ENCODE results near the gene PAK5.

PAK5 gene

DNA sequence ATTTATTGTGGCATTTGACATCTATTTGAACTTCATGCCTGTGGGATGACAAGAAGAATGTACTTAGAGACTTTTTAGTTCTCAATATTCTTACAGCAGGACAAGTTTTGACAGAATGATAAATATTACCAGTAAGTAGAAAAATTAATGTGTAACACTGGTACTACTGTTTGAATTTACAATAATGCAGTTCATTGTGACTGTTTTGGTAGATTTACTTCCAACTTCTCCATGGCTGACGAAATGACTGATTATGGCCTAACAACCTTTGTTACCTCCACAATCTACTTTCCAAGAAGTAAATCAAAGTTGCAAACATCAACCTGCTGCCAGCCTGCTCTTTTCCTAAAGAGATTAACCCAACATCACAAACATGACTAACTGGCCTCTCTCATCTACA, 38.5 kb downstream of the PAK5 start:
- intact Hi-C loops (cut with DNase I), result no loop called here
- no peak for DNase-seq

GRCh38 chr20:9794831-9795230, 44.0 kb downstream of the PAK5 start:
- intact Hi-C loops (cut with DNase I), result no loop called here
- DNase-seq, result no peak

GRCh38 chr20:9792674-9793073, 46.2 kb downstream of the PAK5 start:
- intact Hi-C loops (cut with DNase I), result no loop called here
- peak in 18 of 42 donors; percentile 2 to 62 (median 16) for DNase-seq

- no peak for DNase-seq
- intact Hi-C loops (cut with DNase I), result no loop called here
Observed at GRCh38 chr20:9789131-9789530, 49.7 kb downstream of the PAK5 start.

GRCh38 chr20:9775176-9775575, 63.7 kb downstream of the PAK5 start:
- intact Hi-C loops (cut with DNase I), result no loop called here
- DNase-seq, result peak in 19 of 42 donors; percentile 2 to 58 (median 28)

GRCh38 chr20:9769954-9770353, 68.9 kb downstream of the PAK5 start:
- no peak for DNase-seq
- intact Hi-C loops (cut with DNase I), result no loop called here

DNA sequence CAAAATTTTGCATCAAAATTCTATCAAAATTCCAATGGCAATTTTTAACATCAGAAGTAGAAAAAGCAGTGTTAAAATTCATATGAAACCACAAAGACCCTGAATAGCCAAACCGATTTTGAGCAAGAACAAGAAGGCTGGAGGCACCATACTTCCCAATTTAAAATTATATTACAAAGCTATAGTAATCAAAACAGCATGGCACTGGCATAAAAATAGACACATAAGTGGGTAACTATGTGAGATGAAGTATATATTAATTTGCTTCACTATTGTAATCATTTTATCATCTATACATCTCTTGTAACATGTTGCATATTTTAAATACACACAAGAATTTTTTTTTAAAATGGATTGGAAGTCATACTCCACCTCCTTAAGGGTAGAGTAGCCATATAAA, 77.4 kb downstream of the PAK5 start:
- intact Hi-C loops (cut with DNase I), result no loop called here
- DNase-seq, result no peak

- intact Hi-C loops (cut with DNase I), result no loop called here
- no peak for DNase-seq
Observed at GRCh38 chr20:9759392-9759791, 79.5 kb downstream of the PAK5 start.

DNA sequence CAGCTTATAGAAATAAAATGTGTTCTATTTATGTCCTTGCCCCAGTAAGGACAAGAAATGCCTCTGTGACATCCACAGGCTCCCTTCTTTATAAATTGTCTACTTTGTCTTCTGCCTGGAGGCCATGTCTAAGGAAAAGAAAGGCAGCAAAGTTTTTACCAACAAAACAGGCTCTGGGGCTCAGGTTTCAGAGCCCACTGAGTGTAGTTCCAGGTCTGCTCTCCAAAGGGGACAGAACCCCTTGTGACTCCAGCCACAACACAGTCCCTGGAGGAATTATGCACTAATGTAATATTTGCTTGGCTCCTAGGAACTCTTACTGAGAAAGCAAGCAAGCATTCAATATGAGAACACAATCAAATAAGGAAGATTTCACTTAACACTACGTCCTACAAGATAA, 80.1 kb downstream of the PAK5 start:
- intact Hi-C loops (cut with DNase I), result no loop called here
- no peak for DNase-seq

- intact Hi-C loops (cut with DNase I), result no loop called here
- no peak for DNase-seq
Observed at GRCh38 chr20:9756660-9757059, 82.2 kb downstream of the PAK5 start.

DNA sequence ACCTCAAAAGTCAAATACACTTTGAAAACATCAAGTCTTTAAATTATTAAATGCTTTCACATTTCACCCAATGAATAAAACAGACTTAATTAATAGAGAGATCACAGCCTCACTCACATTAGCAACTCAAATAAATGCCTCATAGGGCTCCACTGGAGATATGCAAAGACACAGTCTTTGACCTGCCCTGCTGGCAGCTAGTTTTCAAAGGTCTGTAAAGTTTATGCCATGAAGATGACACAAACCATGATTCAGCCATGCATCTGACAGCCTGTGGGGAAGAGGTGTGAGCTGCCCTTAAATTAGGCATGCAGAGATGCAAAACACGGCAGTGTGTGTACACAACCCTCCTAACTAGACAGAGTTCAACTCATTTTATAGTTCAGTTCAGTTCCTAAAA, 83.6 kb downstream of the PAK5 start:
- DNase-seq, result no peak
- intact Hi-C loops (cut with DNase I), result no loop called here

DNA sequence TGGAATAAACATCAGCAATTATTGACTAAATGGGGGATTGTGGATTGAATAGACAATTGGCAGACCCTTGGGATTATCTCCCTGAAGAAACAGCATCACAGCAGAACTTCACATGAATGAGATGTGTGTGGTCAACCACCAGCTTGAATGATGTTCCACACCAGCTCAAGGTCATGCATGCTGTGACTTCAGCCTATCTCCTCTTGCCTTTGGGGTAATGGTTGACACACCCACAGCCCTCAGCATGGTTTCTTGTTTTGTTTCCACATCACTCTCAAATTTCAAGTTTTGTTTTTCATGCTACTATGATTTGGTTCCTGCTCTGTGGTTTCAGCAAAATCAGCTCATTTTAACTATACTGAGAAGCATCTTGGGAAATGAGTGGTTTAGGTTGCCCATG, 94.3 kb downstream of the PAK5 start:
- intact Hi-C loops (cut with DNase I), result no loop called here
- DNase-seq, result no peak

DNA sequence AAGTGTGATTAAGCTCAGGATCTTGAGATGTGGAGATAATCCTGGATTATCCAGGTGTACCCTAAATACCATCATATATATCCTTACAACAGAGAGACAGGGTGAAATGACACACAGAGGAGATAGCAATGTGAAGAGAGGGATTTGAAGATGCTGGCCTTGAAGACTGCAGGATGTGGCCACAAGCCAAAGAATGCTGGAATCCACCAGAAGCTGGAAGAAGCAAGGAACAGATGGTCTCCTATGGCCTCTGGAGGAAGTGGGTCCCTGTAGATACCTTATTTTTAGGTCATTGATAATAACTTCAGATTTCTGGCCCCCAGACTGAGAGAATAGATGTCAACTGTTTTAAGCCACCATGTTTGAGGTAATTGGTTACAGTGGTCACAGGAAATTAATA, 95.0 kb downstream of the PAK5 start:
- intact Hi-C loops (cut with DNase I), result no loop called here
- DNase-seq, result no peak

DNA sequence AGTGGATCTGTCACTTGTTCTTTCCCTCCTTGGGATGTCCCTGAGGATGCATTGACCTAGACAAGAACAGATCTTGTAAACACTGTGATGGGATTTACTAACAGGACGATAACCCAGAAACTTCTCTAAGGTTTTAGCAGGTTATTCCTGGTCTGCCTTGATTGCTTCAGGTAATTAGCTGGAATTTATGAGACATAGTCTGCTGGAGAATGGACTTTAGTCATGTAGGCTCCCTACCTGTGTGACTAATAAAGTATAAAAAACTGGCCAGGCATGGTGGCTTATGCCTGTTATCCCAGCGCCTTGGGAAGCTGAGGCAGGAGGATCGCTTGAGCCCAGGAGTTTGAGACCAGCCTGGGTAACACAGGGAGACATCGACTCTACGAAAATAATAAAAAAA, 96.1 kb downstream of the PAK5 start:
- intact Hi-C loops (cut with DNase I), result no loop called here
- no peak for DNase-seq

DNA sequence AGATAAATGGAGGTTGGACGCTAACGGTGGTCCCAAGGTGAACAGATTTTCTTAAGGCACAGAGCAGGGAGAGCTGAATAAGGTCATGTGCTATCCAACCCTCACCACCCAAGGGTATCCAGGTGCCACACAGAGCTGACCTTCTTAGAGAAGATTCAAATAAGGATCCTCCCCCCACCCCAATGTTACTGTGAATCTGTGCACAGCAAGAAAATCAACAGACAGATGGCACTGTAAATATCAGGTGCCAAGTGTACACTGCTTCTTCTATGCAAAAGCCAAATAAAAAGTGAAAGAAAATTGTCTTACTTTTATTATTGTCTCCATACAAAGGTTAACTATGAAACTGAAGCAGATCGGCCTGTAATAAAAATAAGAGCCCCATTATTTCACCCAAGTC, 96.9 kb downstream of the PAK5 start:
- intact Hi-C loops (cut with DNase I), result no loop called here
- DNase-seq, result no peak

DNA sequence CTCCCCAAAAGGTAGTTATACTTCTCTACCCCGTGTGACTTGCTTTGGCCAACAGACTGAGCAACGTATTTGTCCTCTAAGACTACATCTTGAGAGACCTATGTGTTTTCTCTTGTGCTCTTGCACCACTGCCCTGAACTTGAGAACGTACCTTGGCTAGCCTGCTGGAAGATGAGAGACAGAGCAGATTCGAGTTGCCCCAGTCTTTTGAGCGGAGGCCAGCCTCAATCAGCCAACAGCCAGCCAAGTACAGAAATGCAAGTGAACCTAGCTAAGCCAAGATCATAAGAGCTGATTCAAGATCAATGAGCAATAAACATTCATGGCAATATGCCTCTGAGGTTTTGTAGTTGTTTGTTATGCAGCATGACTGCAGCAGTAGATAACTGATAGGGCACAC, 98.4 kb downstream of the PAK5 start:
- intact Hi-C loops (cut with DNase I), result no loop called here

DNA sequence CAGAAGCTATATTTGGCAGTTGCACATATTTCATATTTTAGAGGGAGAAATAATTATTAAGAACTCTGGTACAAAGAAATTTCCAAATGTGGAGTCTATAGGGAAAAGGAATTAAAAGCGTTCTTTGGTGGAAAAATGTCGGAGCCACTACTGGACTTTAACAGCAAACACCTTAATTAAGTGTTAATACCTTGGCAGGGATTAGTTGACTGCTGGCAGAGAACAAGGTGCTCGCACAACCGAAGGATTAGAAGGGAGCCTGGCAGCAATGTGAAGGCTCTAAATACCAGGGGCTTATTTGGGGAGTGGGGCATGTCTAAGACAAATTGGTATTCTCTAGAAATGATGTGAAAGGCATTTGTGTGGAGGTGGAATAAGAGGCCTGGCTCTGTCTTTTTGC, 98.9 kb downstream of the PAK5 start:
- intact Hi-C loops (cut with DNase I), result no loop called here
- no peak for DNase-seq

More for the DNA sequence above, 98.4 kb downstream of the PAK5 start:
- no peak for DNase-seq

GRCh38 chr20:9736373-9736772, 102.5 kb downstream of the PAK5 start:
- intact Hi-C loops (cut with DNase I), result no loop called here
- no peak for DNase-seq

DNA sequence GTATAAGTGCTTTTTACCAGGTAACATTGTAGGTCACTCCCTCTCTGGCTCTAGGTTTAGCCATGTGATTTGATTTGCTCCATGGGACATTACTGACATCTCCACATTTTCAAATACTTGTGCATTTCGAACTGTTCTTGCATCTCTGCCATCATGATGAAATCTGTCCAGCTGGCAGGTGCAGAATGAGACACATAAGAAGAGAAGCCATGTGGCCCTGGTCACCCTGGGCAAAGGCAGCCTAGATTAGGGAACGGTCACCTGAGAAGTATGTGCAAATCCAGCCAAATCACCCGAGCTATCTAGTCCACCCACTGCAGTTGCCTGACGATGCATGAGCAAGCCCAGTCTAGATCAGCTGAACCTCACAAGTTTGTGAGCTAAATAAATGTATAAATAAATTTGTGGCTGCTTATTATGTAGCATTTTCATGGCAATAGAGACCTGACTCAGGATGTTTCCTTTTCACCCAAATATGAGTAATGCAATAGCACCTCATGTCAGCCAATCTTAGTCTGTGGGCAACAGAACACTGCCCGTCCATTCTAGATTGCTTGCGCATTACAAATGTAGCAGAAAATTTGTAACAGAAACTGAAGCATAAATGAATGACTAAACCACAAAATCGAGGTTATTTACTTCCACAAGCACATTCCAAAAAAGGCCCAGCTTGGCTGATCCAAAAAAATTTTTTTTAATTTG, 115.2 kb downstream of the PAK5 start:
- no peak for DNase-seq
- intact Hi-C loops (cut with DNase I), result no loop called here

GRCh38 chr20:9711872-9712271, 127.0 kb downstream of the PAK5 start:
- no peak for DNase-seq
- intact Hi-C loops (cut with DNase I), result no loop called here

DNA sequence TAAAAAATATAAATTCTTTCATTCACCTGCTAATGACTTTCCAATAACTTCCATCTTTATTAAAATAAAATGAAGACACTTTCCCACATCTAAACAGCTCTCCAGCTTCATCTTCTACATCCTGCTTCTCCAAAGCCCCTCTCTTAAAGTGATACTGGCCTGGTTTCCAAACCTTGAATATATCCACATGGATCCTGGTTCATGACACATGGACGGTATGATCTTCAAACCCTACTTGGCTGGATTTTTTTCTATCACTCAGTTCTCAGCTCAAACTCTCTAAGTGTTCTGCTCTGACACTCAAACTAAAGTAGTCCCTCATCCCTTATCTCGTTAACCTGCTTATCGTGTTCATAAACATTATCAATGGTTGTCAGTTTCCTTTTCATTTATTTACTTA, 128.2 kb downstream of the PAK5 start:
- DNase-seq, result no peak
- intact Hi-C loops (cut with DNase I), result no loop called here

Data from head of caudate nucleus (tissue), 42 donors.